HG03196 (cell line): ENCODE results near the gene USP22.

Source experiments
- ATAC-seq: cut with Tn5 transposase; IDR thresholded peaks from one replicate; pipeline ENCODE4 v1.9.1; 2021; ENCODE audit not compliant: unreplicated experiment

USP22 gene

DNA sequence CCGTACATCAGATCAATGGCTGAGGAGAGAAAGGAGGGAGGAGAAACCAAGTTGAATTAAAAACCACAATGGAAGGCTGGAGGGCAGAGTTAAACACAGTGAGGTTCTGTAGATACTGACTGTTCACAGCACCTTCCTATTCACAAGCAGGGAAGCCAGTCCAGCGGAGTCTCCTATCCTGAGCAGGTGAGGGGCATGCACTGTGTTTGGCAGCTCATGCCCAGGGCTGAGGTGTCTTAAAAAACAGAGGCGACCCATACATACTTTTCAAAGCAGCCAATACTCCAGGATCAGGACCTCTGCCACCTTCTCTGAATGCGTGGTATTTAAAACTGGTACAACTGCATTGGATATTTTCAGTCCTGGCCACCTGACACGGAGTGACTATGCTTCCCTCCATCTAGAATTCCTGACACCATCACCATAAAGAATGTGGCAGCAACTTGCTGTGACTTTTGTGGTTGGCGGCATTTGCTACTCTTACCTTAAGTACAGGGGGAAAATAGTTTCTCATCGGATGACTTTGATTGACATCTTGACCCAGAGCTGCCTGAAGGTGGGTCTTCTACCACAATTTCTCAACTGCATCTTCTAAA lies 21.5 kb downstream of the USP22 start:
- no peak for ATAC-seq

DNA sequence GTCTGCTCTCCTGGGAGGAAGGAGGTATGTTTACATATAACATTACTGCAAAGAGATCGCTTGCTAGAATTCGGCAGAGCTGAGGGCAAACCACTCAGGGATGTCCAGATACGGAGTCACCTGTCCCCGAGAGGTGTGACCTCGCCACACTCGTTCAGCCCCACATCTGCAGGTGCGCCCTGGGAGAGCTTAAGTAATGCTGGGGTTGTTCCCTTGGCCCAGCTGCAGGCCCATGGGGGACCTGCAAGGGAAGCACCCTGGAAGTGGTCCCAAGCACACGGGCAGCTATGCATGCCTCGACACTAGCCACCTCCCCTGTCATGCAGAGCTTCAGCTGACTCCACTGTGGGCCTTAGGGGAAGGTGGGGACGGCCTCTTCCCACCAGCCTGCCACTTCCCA lies 22.2 kb downstream of the USP22 start:
- no peak for ATAC-seq

DNA sequence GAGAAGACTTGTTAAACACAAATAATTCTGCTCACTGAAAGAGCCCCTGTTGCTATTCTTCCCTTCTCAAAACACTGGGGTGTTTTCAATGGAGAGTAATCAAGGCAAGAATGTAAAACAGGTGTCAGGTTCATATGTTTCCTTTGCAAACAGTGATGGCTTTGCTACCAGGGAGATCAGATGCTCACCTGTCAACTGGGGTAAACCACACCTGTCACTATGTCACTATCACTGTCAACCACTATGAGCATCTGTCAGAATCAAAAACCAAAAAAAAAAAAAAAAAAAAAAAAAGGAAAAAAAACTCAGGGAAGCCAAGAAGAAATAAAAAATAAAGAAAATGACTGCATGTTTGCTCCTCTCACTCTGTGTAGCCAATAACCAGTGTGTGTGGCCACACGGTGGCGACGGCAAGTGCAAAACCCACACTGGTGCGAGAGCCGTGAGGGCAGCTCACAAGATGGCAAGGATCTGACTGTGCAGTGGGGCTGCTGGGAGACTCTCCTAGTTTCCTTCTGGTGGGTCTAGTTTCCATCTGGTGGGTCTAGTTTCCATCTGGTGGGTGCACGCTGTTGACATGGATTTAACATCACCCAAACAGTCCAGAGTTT lies 22.7 kb downstream of the USP22 start:
- ATAC-seq = no peak

GRCh38 chr17:21018894-21019293 lies 23.9 kb downstream of the USP22 start:
- no peak for ATAC-seq

DNA sequence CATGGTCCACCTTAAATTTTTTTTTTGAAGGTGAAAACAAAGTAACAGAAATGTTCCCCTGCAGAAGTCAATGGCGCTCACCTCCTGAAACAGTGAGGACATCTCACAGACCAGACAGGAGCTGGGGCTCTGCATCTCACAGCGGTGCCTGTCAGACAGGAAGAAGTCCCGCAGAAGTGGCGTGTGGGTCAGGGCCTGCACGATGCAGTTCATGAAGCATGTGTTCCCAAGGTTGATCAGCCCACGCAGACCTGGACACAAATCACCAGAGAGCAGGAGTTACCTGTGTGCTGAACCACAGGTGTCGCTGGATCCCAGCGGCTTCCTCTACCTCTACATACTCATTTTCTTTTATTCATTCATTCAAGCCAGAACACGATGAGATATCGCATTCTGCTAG lies 24.9 kb downstream of the USP22 start:
- no peak for ATAC-seq

- no peak for ATAC-seq
Measured at GRCh38 chr17:21017256-21017655, 25.6 kb downstream of the USP22 start.

- no peak for ATAC-seq
Measured at GRCh38 chr17:21016826-21017225, 26.0 kb downstream of the USP22 start.

- no peak for ATAC-seq
Measured at GRCh38 chr17:21015564-21015963, 27.2 kb downstream of the USP22 start.

- no peak for ATAC-seq
Measured at GRCh38 chr17:21014498-21014897, 28.3 kb downstream of the USP22 start.

DNA sequence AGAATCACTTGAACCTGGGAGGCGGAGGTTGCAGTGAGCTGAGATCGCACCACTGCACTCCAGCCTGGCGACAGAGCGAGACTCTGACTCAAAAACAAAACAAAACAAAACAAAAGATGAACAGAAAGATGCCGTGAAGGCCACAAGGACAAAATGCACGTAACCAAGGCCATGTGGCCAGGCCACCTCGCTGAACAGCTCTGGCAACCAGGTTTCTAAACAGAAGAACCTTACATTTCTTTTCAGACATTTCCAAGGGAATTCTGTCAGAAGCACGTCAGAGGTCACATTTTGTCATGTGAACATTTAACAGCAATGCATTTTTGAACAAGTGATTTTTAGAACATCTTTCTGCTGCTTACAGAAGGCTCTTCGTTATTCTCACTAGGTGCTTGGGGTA lies 28.8 kb downstream of the USP22 start:
- ATAC-seq = no peak

DNA sequence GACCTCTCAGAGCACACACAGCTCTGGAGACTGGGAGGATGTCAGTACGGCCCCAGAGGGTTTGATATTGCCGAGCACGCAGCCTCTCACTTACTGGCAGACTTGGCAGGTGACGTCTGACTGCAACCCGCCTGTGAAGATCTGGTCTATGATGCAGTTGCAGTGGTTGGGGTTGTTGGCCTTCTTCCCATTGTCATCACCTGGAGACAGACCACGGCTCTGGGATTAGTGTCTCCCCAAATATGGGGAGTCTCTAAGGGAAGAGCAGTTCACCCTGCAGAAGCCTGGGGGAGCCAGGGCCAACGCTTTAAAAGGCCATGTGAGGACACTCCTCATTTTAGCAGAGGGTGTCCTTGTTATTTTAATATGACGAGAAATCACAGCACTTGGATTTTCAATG lies 30.1 kb downstream of the USP22 start:
- no peak for ATAC-seq

GRCh38 chr17:21010705-21011596 lies 31.9 kb downstream of the USP22 start:
- ATAC-seq = no peak

GRCh38 chr17:21008992-21009671 lies 33.7 kb downstream of the USP22 start:
- no peak for ATAC-seq

- no peak for ATAC-seq
Measured at GRCh38 chr17:21008160-21008915, 34.5 kb downstream of the USP22 start.

- ATAC-seq = no peak
Measured at GRCh38 chr17:21007646-21008045, 35.2 kb downstream of the USP22 start.

GRCh38 chr17:21005803-21006202 lies 37.0 kb downstream of the USP22 start:
- no peak for ATAC-seq

DNA sequence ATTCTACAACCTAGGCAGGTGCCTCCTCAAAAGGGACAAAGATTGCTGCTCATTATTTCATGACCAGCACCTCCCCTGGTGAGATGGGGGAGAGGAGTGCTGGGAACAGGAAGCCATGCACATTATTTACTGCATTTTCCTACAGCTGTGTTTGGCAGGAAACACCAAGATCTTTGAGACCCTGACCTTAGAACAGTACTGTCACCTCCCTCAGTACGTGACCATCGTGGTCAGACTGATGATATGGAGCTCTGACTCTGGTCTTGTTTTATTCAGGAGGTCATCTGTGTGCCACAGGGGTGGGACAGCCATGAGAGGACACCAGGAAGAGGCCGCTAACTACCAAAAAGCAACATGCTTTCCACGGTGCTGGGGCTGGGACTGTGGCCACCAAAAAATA lies 37.4 kb downstream of the USP22 start:
- no peak for ATAC-seq

GRCh38 chr17:21004016-21004930 lies 38.5 kb downstream of the USP22 start:
- ATAC-seq = no peak

- ATAC-seq = no peak
Measured at GRCh38 chr17:21003007-21003621, 39.7 kb downstream of the USP22 start.
